Measurements from ENCODE around the gene ABCG4.
A peak's percentile ranks its signal among the peaks of the same experiment; 100 is the strongest.
"Not testable (repeated sequence)": the region's sequence is repeated elsewhere in the genome, so short reads cannot be mapped to it uniquely, and the experiment has no call there.

ABCG4 gene

DNA sequence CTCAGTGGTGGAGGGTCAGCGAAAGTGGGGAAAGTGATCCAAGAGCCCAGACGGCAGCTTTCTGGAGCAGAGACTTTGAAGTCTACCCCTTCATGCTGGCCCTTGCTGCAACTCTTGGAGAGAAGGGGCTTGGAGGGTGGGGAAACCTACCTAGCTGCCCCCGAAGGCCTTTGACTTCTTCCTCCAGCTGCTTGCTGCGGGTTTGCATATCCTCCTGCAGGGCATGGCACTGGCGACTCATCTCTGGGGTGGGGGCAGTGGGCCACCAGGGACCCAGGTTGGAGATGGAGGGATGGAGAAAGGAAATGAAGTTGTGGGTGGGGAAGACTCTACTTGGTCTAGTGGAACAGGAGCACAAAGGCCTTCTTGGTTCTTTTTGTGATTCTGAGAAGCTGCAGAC lies 44.1 kb downstream of the ABCG4 start:
- TF ChIP-seq, protein P1, sequence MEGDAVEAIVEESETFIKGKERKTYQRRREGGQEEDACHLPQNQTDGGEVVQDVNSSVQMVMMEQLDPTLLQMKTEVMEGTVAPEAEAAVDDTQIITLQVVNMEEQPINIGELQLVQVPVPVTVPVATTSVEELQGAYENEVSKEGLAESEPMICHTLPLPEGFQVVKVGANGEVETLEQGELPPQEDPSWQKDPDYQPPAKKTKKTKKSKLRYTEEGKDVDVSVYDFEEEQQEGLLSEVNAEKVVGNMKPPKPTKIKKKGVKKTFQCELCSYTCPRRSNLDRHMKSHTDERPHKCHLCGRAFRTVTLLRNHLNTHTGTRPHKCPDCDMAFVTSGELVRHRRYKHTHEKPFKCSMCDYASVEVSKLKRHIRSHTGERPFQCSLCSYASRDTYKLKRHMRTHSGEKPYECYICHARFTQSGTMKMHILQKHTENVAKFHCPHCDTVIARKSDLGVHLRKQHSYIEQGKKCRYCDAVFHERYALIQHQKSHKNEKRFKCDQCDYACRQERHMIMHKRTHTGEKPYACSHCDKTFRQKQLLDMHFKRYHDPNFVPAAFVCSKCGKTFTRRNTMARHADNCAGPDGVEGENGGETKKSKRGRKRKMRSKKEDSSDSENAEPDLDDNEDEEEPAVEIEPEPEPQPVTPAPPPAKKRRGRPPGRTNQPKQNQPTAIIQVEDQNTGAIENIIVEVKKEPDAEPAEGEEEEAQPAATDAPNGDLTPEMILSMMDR (IDR thresholded peaks at IDR 0.05; ENCODE audit: insufficient read depth, missing control alignments): no peak
- FAIRE-seq (no peak), DNase-seq (ENCODE audit: insufficient read length, low spot score) (peak; percentile 13)

DNA sequence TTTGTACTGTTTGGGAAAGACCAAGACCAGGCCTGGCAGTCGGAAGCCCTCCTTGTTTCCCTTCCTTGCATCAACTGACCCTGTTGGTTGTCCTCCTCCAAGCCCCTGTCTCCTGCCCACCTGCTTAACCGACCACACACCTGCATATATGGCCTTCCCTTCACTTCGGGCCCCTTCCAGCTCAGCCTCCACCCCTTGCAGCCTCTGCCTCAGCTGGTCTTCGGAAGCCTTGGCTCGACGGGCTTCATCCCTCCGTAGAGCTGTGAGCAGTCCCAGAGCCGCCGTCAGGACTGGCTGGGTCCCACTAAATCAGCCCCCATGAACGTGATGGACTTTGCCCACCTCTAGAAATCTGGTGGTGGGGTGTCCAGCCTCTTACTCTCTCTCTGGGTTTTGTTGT lies 44.8 kb downstream of the ABCG4 start:
- no peak for FAIRE-seq
- TF ChIP-seq, protein P1 (IDR thresholded peaks at IDR 0.05; ENCODE audit: insufficient read depth, missing control alignments): no peak
- peak; percentile 12 for DNase-seq (ENCODE audit: insufficient read length, low spot score)

DNA sequence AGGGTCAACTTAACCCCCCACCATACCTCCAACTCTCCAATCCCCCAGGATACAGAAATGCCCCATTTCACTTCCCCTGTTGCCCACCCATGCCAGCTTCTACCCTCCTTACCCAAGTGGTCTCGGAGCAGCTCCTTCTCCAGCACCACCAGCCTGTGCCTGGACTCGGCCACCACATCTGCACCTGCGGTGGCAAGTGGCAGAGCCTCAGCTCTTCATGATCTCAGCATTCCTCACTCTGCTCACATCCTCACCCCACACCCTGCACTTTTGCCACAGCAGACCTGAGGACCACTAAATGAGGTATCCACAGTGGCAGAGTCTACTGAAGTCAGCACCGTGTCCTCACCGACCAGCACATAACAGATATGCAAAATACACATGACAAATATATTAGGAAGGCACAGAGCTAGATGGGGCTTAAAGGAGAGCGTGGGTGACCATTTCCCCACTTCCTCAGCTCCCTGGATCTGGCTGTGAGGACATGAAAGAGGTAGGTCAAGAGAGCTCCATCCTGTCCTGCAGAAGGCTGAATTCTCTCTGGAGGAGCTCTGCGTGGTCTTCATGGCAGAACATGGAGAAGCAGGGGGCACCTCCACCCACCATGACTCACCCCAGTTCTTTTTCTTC lies 46.1 kb downstream of the ABCG4 start:
- TF ChIP-seq, protein P1 (IDR thresholded peaks at IDR 0.05; ENCODE audit: insufficient read depth, missing control alignments): no peak
- FAIRE-seq (no peak), DNase-seq (ENCODE audit: insufficient read length, low spot score) (peak; percentile 7)

DNA sequence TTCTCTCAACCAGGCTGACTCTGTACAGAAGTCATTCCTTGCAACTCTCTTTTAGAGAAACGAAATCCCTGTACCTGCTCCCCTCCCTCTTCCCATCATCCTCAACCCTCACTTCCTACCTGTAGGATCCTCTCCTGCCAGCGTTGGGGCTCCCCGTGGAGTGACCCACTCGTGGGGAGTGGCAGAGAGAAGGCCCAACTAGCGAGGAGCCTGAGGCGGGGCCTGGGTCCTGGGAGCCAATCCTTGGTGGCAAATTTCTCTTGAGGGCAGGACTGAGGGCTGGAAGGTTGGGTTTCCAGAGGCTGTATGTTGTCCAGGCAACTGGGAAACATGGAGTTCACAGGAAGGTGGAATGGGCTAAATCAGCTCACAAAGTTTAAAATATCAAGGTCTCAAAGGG lies 46.8 kb downstream of the ABCG4 start:
- FAIRE-seq (no peak), DNase-seq (ENCODE audit: insufficient read length, low spot score) (no peak)
- TF ChIP-seq, protein P1 (IDR thresholded peaks at IDR 0.05; ENCODE audit: insufficient read depth, missing control alignments): no peak

DNA sequence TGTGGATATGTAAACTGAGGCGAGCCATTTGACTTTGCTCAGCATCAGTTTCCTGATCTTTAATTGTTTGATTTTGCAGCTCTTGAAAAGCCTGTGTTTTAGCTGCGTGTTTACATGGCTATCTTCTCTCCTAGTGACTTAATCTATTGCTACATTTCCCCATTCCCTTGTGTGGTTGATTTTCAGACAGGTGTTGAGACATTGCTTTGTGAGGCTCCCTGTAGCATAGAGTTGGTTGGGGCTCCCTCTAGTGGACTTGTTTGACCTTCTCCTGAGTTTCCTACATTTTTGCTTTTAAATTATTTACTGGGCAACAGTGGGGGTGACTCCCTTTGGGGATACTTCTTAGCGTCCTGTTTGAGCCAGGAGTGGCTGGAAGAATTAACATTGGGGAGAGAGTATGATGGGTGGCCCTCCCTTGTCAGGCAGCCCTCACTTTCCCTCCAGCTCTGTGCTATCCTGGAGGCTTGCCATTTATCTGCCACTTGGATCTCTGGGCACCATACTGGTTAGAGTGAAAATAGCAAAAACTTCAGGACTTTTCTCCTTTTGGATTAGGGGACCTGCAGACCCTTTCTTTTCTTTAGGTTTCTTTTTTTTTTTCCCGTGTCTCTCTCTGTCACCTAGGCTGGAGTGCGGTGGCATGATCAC lies 48.1 kb downstream of the ABCG4 start:
- peak; percentile 35 for FAIRE-seq
- TF ChIP-seq, protein P1 (IDR thresholded peaks at IDR 0.05; ENCODE audit: insufficient read depth, missing control alignments): peak; percentile 89
- peak; percentile 81 for DNase-seq (ENCODE audit: insufficient read length, low spot score)

DNA sequence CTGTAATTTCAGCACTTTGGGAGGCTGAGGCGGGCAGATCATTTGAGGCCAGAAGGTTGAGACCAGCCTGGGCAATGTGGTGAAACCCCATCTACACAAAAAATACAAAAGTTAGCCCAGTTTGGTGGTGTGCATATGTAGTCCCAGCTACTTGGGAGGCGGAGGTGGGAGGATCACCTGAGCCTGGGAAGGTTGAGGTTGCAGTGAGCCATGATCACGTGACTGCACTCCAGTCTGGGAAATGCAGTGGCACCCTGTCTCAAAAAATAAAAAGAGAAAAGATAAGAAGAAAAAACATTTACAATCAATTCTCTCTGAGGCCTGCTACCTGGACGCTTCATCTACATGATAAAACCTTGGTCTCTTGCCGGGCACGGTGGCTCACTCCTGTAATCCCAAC lies 50.1 kb downstream of the ABCG4 start:
- TF ChIP-seq, protein P1 (IDR thresholded peaks at IDR 0.05; ENCODE audit: insufficient read depth, missing control alignments): no peak
- FAIRE-seq (no peak), DNase-seq (ENCODE audit: insufficient read length, low spot score) (no peak)

DNA sequence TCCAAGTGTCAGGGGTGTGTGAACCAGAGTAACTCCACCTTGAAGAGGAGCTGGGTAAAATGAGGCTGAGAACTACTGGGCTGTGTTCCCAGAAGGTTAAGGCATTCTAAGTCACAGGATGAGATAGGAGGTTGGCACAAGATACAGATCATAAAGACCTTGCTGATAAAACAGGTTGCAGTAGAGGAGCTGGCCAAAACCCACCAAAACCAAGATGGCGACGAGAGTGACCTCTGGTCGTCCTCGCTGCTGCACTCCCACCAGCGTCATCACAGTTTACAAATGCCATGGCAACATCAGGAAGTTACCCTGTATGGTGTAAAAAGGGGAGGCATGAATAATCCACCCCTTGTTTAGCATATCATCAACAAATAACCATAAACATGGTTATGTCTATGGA lies 52.4 kb downstream of the ABCG4 start:
- DNase-seq (ENCODE audit: insufficient read length, low spot score); FAIRE-seq: not testable (repeated sequence)
